Thyroid gland (tissue), 4 donors: ENCODE measurements around the gene PAQR5.

Experiments
- POLR2A ChIP-seq, 2 donors: fragments of 450-650 bp; IDR thresholded peaks; one replicate each; pipeline ENCODE4 v1.6.1; 2017; ENCODE audit warnings: antibody characterized with exemption in 2 of 2, mild to moderate bottlenecking in 2 of 2, moderate library complexity in 1 of 2
- TF ChIP-seq, protein P1 (sequence below), 6 experiments: fragments of 200-600 bp in 3 of 6; fragments of 450-650 bp in 3 of 6; sonication (generic) in 3 of 6; IDR thresholded peaks; one replicate each; pipeline ENCODE4 v1.5.1; 2016 to 2019; ENCODE audit warnings: antibody characterized with exemption in 6 of 6, mild to moderate bottlenecking in 2 of 6, inconsistent platforms in 1 of 6, moderate library complexity in 1 of 6

DNA sequence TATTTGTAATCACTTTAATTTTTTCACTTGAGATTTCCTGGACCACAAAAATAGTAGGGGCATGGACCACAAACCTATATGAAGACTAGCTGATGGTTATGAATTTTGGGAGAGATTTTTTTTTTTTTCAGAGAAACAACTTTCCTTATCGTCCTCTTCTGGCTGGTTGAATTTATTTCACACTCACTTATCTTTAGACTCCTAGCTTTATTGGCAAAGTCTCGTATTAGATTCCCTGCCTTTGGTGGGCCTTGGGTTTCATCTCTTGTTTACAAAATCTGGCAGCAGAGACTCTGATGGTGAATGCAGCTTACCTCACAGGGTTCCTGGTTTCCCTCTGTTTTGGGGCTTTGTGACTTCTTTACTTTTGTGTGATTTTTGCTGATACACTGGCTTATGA, 70.9 kb downstream of the PAQR5 start:
- TF ChIP-seq, protein P1, sequence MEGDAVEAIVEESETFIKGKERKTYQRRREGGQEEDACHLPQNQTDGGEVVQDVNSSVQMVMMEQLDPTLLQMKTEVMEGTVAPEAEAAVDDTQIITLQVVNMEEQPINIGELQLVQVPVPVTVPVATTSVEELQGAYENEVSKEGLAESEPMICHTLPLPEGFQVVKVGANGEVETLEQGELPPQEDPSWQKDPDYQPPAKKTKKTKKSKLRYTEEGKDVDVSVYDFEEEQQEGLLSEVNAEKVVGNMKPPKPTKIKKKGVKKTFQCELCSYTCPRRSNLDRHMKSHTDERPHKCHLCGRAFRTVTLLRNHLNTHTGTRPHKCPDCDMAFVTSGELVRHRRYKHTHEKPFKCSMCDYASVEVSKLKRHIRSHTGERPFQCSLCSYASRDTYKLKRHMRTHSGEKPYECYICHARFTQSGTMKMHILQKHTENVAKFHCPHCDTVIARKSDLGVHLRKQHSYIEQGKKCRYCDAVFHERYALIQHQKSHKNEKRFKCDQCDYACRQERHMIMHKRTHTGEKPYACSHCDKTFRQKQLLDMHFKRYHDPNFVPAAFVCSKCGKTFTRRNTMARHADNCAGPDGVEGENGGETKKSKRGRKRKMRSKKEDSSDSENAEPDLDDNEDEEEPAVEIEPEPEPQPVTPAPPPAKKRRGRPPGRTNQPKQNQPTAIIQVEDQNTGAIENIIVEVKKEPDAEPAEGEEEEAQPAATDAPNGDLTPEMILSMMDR (IDR thresholded peaks at IDR 0.05), result no peak
- TF ChIP-seq POLR2A (IDR thresholded peaks at IDR 0.05), result no peak
